GM19025 (cell line): ENCODE results near the gene PPIG.
"Not testable (repeated sequence)": the region's sequence is repeated elsewhere in the genome, so short reads cannot be mapped to it uniquely, and the experiment has no call there.

ENCODE experiments used
- ATAC-seq: cut with Tn5 transposase; IDR thresholded peaks from one replicate; pipeline ENCODE4 v1.9.1; 2021; ENCODE audit warnings: mild to moderate bottlenecking, low read depth, moderate library complexity; ENCODE audit not compliant: unreplicated experiment

The PPIG gene

GRCh38 chr2:169661265-169661664, 77.1 kb downstream of the PPIG start:
- no peak for ATAC-seq

GRCh38 chr2:169662744-169663143, 78.6 kb downstream of the PPIG start:
- no peak for ATAC-seq

GRCh38 chr2:169663247-169663646, 79.1 kb downstream of the PPIG start:
- no peak for ATAC-seq

GRCh38 chr2:169664600-169664977, 80.4 kb downstream of the PPIG start:
- ATAC-seq: no peak

- ATAC-seq: no peak
Observed at GRCh38 chr2:169664978-169665930, 81.1 kb downstream of the PPIG start.

GRCh38 chr2:169667583-169667982, 83.4 kb downstream of the PPIG start:
- ATAC-seq: no peak

- ATAC-seq: no peak
Observed at GRCh38 chr2:169670215-169670651, 86.1 kb downstream of the PPIG start.

GRCh38 chr2:169670937-169671336, 86.8 kb downstream of the PPIG start:
- ATAC-seq: no peak

- ATAC-seq: no peak
Observed at GRCh38 chr2:169672406-169672805, 88.3 kb downstream of the PPIG start.

GRCh38 chr2:169673106-169673505, 89.0 kb downstream of the PPIG start:
- ATAC-seq: no peak

- ATAC-seq: no peak
Observed at GRCh38 chr2:169673921-169674320, 89.8 kb downstream of the PPIG start.

- ATAC-seq: no peak
Observed at GRCh38 chr2:169676357-169676756, 92.2 kb downstream of the PPIG start.

- no peak for ATAC-seq
Observed at GRCh38 chr2:169676850-169677249, 92.7 kb downstream of the PPIG start.

- no peak for ATAC-seq
Observed at GRCh38 chr2:169683054-169683424, 98.9 kb downstream of the PPIG start.

- no peak for ATAC-seq
Observed at GRCh38 chr2:169683425-169684134, 99.4 kb downstream of the PPIG start.

GRCh38 chr2:169684135-169684565, 100.0 kb downstream of the PPIG start:
- ATAC-seq: no peak

- ATAC-seq: not testable (repeated sequence)
Observed at GRCh38 chr2:169684712-169685111, 100.6 kb downstream of the PPIG start.

- ATAC-seq: not testable (repeated sequence)
Observed at GRCh38 chr2:169686825-169687224, 102.7 kb downstream of the PPIG start.

GRCh38 chr2:169687943-169688342, 103.8 kb downstream of the PPIG start:
- not testable (repeated sequence) for ATAC-seq

GRCh38 chr2:169690958-169691357, 106.8 kb downstream of the PPIG start:
- ATAC-seq: no peak
